Uterus (tissue), 2 donors: Measurements from ENCODE around the gene NHP2.
"Not testable (repeated sequence)": the region's sequence is repeated elsewhere in the genome, so short reads cannot be mapped to it uniquely, and the experiment has no call there.

Source experiments
- CTCF ChIP-seq, 4 experiments: fragments of 200-600 bp in 2 of 4; fragments of 450-650 bp in 2 of 4; sonication (generic) in 2 of 4; IDR thresholded peaks; one replicate each; pipeline ENCODE4 v1.5.1; 2016 to 2019; ENCODE audit warnings: antibody characterized with exemption in 4 of 4, mild to moderate bottlenecking in 2 of 4, moderate library complexity in 1 of 4
- POLR2A ChIP-seq, 2 donors: fragments of 450-650 bp; IDR thresholded peaks; one replicate each; pipeline ENCODE4 v1.6.1; 2016; ENCODE audit warnings: antibody characterized with exemption in 2 of 2, mild to moderate bottlenecking in 1 of 2, moderate library complexity in 1 of 2

- TF ChIP-seq CTCF, POLR2A (IDR thresholded peaks at IDR 0.05): not testable (repeated sequence)
Observed at GRCh38 chr5:178130234-178130575, 23.5 kb downstream of the NHP2 start.
